HG02642 (cell line): ENCODE measurements around the gene NPAS3.

Experiments used
- ATAC-seq: cut with Tn5 transposase; IDR thresholded peaks from one replicate; pipeline ENCODE4 v1.9.1; 2021; ENCODE audit warnings: mild to moderate bottlenecking; ENCODE audit not compliant: unreplicated experiment, poor library complexity

The NPAS3 gene

GRCh38 chr14:33150666-33151428 is 212.2 kb downstream of the NPAS3 start:
- no peak for ATAC-seq

GRCh38 chr14:33163109-33163508 is 224.4 kb downstream of the NPAS3 start:
- no peak for ATAC-seq

- ATAC-seq, result no peak
Measured at GRCh38 chr14:33163600-33163999, 224.9 kb downstream of the NPAS3 start.

GRCh38 chr14:33165144-33165925 is 226.7 kb downstream of the NPAS3 start:
- no peak for ATAC-seq

- no peak for ATAC-seq
Measured at GRCh38 chr14:33165926-33166289, 227.2 kb downstream of the NPAS3 start.

GRCh38 chr14:33175951-33176350 is 237.3 kb downstream of the NPAS3 start:
- no peak for ATAC-seq

GRCh38 chr14:33184587-33184986 is 245.9 kb downstream of the NPAS3 start:
- no peak for ATAC-seq

GRCh38 chr14:33186656-33187055 is 248.0 kb downstream of the NPAS3 start:
- ATAC-seq, result no peak

GRCh38 chr14:33188880-33189279 is 250.2 kb downstream of the NPAS3 start:
- no peak for ATAC-seq

GRCh38 chr14:33191855-33192254 is 253.2 kb downstream of the NPAS3 start:
- no peak for ATAC-seq

GRCh38 chr14:33194551-33194950 is 255.9 kb downstream of the NPAS3 start:
- ATAC-seq, result no peak

- no peak for ATAC-seq
Measured at GRCh38 chr14:33198684-33199083, 260.0 kb downstream of the NPAS3 start.

GRCh38 chr14:33201116-33201515 is 262.4 kb downstream of the NPAS3 start:
- ATAC-seq, result no peak

- ATAC-seq, result no peak
Measured at GRCh38 chr14:33206981-33207380, 268.3 kb downstream of the NPAS3 start.

- no peak for ATAC-seq
Measured at GRCh38 chr14:33207467-33208017, 268.9 kb downstream of the NPAS3 start.

GRCh38 chr14:33210311-33210710 is 271.6 kb downstream of the NPAS3 start:
- ATAC-seq, result no peak

GRCh38 chr14:33218026-33218425 is 279.3 kb downstream of the NPAS3 start:
- no peak for ATAC-seq

GRCh38 chr14:33219957-33220356 is 281.3 kb downstream of the NPAS3 start:
- ATAC-seq, result no peak

GRCh38 chr14:33229269-33229929 is 290.7 kb downstream of the NPAS3 start:
- no peak for ATAC-seq

GRCh38 chr14:33230021-33230420 is 291.3 kb downstream of the NPAS3 start:
- ATAC-seq, result no peak

- ATAC-seq, result no peak
Measured at GRCh38 chr14:33232031-33232430, 293.4 kb downstream of the NPAS3 start.
